A172 (cell line): ENCODE measurements around the gene PRAC1. TPM values are rescaled to one million over a fixed set of nuclear protein-coding genes. Genes with fewer than 3 reads are reported as not detected.

Experiments used
- DNase-seq: peaks from one replicate; pipeline ENCODE4 v3.0.0-alpha.2; 2015; ENCODE audit warnings: low spot score
- total RNA-seq: library from RNA; depleted of rRNA; stranded (reverse); fragments of >200 nt; shearing (Covaris generic); gene quantifications from 2 replicates; pipeline ENCODE4 v1.2.3, GENCODE V29; 2014; rRNA removed

PRAC1 gene
- total RNA-seq, 1 experiment from 2014 or later = not detected

DNA sequence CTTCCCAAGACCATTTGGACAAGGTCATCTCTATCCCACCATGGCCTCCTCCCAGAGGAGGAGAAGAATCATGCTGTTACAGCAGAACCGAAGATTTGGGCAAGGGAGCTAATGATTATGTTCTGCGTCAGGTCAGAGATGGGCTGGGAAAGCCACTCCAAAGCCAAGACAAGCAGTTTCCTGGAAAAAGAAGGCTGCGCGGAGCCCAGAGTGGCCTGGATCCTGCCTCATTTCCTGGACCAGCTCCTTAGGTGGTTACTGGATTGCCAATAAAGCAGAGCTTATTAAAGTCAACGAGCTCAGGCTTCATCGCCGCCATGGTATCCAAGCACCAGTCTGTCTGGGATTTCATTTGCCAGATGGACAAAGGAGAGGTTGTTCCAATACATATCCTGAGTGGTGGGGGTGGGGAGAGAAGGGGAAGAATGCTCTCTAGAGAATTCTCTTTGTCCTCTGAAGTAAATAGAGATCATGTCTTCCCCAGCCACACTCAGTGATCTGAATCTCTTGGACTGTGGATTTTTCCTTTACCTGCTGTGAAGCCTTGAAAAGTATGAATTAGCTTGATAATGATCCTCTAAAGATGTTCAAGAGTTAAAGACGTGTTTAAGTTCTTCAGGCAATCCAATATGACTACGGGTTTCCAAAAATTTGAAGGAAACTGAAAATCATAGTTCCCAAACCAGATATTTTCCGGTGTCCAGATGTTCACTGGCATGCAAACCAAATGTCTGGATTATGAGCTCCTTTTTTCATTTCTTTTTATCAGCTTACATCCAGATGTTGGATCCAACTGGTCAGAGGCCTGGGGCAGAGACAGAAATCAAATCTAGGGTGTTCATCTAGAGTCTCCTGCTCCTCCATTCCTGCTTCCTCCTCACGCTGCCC is 17.7 kb downstream of the PRAC1 start:
- no peak for DNase-seq

DNA sequence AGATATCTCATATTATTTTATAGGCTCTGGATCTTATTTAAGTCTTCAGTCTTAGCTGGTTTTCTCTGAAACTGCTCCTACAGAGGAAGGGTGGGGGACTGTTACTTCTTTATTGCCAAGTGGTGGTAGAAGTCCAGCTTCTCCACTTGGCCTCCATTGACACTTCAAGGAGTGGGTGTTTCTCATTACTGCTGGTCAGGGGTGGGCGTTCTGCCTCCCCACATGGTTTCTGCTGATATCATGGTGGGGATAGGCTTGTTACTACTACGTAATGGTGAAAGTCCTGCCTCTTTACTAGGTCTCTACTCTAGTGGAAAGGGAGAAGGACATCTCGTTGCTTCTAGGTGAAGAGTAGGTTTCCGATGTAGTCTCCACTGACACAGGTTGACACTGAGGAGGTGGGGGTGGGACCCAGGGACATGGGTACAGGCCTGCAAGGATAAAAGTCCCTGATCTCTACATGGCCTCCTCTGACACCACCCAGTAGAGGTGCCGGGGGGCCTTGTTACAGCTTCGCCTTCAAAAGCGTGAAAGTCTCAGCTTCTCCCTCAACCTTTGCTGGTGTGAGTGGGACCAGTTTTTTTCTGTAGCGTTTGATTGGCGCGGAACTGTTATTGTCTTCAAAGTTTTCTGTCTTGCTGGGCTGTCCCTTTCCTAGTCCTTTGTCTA is 20.3 kb downstream of the PRAC1 start:
- DNase-seq = no peak

DNA sequence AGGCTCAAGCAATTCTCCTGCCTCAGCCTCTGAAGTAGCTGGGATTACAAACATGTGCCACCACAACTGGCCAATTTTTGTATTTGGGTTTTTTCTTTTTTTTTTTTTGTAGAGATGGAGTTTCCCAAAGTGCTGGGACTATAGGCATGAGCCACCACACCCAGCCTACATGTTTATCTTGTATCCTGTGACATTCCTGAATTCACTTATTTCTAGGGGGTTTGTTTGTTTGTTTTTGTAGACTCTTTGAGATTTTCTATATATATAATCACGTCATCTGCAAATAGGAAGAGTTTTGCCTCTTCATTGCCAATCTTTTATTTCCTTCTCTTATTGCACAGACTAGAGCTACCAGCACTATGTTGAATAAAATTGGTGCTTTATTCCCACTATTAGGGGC is 29.1 kb downstream of the PRAC1 start:
- DNase-seq = no peak

DNA sequence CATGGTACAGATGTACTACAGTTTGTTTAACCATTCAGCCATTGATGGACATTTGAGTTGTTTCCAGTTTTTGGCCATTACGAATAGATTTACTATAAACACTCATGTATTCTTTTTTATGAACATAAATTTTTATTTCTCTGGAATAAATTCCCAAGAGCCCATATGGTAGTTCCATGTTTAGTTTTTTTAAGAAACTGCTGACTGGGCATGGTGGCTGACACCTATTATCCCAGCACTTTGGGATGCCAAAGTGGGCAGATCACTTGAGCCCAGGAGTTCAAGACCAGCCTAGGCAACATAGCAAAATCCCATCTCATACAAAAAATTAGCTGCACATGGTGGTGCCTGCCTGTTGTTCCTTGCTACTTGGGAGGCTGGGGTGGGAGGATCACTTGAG is 30.3 kb downstream of the PRAC1 start:
- DNase-seq = no peak

DNA sequence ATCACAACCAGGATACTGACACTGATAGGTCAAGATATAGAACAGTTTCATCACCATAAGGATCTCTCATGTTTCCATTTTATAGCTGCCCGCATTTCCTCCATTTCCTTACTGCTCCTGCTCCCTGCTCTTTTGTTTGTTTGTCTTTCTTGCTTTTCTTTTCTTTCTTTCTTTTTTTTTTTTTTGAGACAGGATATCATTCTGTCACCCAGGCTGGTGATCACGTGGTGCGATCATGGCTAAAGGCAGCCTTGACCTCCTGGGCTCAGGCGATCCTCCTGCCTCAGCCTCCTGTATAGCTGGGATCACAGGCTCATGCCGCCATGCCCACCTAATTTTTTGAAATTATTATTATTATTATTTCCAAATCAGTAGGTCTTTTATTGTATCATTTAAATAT is 31.7 kb downstream of the PRAC1 start:
- no peak for DNase-seq

DNA sequence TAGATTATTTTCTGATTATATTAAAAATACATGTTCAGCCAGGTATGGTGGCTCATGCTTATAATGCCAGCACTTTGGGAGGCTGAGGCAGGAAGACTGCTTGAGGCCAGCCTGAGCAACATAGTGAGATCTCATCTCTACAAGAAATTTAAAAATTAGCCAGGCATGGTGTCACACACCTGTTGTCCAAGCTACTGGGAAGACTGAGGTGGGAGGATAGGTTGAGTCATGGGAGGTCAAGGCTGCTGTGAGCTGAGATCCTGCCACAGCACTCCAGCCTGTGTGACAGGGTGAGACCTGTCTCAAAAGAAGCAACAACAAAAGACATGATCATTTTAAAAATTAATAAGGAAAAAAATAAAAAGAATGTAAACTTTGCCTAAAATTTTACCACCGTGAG is 40.7 kb downstream of the PRAC1 start:
- DNase-seq = no peak

DNA sequence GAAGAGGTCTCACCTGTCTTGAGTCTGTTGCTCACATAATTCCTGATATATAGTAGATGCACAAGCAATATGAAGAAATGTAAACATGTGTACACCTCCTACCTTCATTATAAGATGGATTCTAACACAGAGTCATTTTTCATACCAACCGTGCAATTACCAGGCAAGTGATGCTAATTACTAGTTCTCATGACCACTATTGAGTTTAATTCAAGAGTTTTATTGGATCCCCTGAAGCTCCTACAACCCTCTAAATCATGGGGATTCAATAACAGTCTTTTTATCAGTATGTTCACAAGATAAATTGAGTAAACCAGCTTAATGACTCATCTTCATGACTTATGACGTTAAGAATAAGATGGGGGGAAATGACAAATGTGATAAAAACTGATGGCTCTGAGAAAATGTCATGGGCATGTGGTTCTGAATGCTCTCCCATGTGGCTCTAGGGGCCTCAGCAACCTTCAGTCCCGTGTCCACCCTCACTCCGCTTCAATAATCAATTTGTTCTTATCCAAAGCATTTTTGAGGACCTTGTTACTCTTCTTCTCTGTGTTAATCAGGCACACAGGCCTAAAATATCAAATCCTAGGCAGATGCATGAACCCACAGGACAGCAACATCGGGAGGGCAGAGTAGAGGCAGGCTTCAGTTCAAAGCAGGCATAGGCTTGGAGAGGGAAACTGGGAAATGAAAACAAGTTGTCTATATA is 42.8 kb downstream of the PRAC1 start:
- peak; percentile 6 for DNase-seq

DNA sequence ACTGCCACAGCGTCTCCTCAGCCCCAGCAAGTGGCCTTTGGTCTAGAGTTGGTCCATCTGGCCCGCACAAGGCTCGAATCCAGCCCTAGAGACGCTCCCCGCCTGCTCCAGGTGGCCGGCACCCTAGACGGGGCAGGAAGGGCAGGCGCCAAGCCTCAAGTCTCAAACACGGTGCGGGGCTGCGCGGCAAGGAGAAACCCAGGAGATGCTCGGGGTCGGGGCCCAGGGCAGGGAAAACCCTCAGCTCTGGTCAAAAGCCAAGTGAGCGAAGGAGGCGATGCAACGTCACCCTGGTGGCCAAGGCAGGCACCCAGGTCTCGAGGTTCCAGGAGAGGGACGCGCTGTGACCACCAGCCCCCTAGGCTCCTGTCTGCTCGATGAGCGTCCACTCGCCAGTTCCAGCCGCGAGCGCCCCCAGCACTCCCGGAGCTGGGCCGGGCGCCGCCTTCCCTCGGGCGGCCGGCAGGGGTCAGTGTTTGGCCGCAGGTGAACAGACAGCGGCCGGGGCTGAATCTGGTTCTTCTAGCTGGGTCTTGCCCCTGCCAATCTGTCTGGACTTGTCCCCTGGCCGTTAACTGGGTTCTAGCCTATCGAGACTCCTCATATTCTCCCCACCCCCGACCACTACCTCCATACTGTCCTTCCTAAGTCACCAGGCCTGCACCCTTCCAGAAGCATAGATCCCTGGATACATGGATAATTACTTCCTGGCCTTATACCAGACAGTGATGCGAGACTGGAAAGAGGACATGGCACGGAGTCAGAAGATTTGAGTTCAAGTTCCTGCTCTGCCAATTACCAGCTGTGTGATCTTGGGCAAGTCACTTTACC is 44.0 kb downstream of the PRAC1 start:
- peak; percentile 53 for DNase-seq

DNA sequence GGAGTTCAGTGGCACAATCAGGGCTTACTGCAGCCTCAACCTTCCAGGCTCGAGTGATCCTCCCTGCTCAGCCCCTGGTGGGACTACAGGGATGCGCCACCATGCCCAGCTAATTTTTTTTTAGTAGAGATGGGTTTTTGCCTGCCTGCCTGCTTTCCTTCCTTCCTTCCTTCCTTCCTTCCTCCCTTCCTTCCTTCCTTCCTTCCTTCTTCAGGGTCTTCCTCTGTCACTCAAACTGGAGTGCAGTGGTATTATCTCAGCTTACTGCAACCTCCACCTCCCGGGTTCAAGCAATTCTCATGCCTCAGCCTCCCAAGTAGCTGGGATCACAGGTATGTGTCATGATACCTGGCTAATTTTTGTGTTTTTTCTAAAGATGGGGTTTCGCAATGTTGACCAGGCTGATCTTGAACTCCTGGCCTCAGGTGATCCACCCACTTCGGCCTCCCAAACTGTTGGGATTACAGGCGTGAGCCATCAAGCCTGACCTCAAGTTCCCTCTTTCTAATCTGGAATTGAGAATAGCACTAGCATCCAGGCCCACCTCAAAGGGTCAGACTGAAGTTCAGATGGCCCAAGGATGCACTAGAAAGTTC is 45.3 kb downstream of the PRAC1 start:
- no peak for DNase-seq

DNA sequence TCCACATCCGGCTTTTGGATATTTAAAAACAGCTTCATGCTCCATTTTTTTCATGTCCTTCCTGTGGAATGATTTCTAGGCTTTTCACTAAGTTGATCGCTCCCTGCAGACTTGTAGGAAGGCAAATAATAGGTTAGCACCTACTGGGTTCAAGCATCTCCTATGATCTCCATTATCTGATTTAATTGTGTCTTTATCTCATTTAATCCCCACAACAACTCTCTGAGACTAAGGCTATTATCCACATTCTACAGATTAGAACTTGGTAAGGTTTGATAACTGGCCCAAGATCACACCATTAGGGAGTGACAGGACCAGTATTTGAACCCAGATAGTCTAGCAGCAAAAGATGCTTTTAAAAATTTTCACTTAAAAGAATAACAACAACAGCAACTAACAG is 50.0 kb downstream of the PRAC1 start:
- no peak for DNase-seq

Other genes with a start within 250 kb of the PRAC1 start
- gene HOXB1, start 191.5 kb downstream of the PRAC1 start, total RNA-seq = not detected in 2 replicates
- gene HOXB2, start 177.4 kb downstream of the PRAC1 start, total RNA-seq = 27.0 and 30.6 TPM in 2 replicates
- gene HOXB4, start 144.2 kb downstream of the PRAC1 start, total RNA-seq = 5.1 and 6.3 TPM in 2 replicates
- gene HOXB3, start 132.3 kb downstream of the PRAC1 start, total RNA-seq = 20.1 and 24.1 TPM in 2 replicates
- gene HOXB5, start 128.7 kb downstream of the PRAC1 start, total RNA-seq = 2.0 and 2.4 TPM in 2 replicates
- gene HOXB6, start 117.5 kb downstream of the PRAC1 start, total RNA-seq = 40.2 and 58.7 TPM in 2 replicates
- 22.4 and 24.7 TPM in 2 replicates for gene HOXB7, start 111.5 kb downstream of the PRAC1 start, total RNA-seq
- 34.8 and 56.0 TPM in 2 replicates for gene HOXB8, start 107.2 kb downstream of the PRAC1 start, total RNA-seq
- gene HOXB9, start 96.2 kb downstream of the PRAC1 start, total RNA-seq = 6.2 and 8.3 TPM in 2 replicates
- gene PRAC2, start 667 bp upstream of the PRAC1 start, total RNA-seq = not detected in 2 replicates
- gene HOXB13, start 6.2 kb upstream of the PRAC1 start, total RNA-seq = 1.2 and 2.2 TPM in 2 replicates
- gene TTLL6, start 94.7 kb upstream of the PRAC1 start, total RNA-seq = 0.02 TPM in 1 of 2 replicates, not detected in the other
- 50.3 and 78.4 TPM in 2 replicates for gene CALCOCO2, start 108.5 kb upstream of the PRAC1 start, total RNA-seq
- gene ATP5MC1, start 170.3 kb upstream of the PRAC1 start, total RNA-seq = 154 and 231 TPM in 2 replicates
- gene UBE2Z, start 185.9 kb upstream of the PRAC1 start, total RNA-seq = 112 and 118 TPM in 2 replicates
- gene SNF8, start 222.3 kb upstream of the PRAC1 start, total RNA-seq = 157 and 175 TPM in 2 replicates
- gene GIP, start 246.1 kb upstream of the PRAC1 start, total RNA-seq = not detected in 2 replicates